Measurements from ENCODE around the gene SRSF4.

Gene SRSF4

DNA sequence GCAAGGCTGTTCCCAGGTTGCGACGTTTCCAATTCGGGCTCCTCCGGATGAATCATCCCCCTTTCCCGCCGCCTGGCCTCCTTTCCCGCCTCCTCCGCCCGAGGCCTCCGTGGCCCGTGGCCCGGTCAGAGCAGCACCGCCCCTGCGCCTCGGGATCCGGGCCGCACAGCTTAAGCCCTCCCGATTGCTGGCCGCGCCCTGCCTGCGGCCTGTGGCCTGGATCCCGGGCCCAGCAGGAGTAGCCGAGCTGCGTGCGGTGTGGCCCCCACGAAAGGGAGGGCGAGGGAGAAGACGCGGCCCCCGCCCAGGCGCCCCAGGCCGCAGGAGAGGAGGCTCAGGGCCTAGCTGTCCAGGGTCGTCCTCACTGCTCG lies 59.0 kb downstream of the SRSF4 start:
- Histone ChIP-seq H3K36me3 (ENCODE audit: insufficient read depth, low read length) (peaks cover 13% of the 10 kb centered on the region), H3K9ac (ENCODE audit: insufficient read length) (no peak overlapping the region), H3K27ac (no peak overlapping the region), H3K4me3 (no peak overlapping the region), H3K9me3 (ENCODE audit: low read depth, low read length) (no peaks in the 10 kb centered on the region)
- DNase-seq (ENCODE audit: low read depth, low spot score), result no peak
- TF ChIP-seq EZH2 (IDR thresholded peaks at IDR 0.05), result no peak
- TF ChIP-seq POLR2AphosphoS5 (IDR thresholded peaks at IDR 0.05; ENCODE audit: borderline replicate concordance, low read depth, low read length), result no peak
- no peak for TF ChIP-seq FOXP2 (optimal IDR thresholded peaks at IDR 0.05; ENCODE audit: control extremely low read depth, extremely low read length, insufficient read depth)

DNA sequence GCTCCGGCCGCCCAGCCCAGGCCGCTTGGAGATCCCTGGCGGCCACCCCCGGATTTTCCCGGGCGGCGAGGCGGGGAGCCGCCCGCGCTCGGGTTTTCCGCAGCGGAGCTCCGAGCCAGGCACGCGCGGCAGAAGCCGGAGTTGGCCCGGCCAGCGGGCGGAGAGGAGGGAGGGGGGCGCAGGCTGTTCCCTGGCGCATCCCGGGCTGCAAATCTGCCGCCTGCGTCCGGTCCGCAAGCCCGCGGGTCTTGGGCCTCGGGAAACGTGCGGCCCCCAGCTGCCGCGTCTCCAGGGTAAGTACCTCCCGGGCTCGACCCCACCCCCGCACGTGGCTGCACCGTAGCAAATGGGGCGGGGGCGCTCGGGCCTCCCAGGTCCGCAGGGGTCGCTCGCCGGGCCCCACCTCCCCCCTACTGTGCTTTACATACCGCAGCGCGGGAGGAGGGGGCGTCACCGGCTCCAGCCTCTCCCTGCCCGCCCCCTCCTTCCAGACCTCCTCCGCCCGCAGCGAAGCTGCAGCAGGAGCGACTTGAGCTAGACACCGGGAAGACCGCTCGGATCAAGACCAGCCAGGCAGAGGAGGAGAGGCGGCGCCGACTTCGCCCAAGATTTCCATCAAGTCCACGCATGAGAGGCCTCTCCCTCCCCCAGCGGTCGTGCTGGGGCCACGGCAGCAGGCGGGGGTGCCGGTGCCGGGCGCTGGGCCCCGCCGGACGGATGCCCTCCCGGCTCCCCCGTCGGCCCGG lies 59.6 kb downstream of the SRSF4 start:
- Histone ChIP-seq H3K9ac (ENCODE audit: insufficient read length) (no peak overlapping the region), H3K4me3 (no peak overlapping the region), H3K36me3 (ENCODE audit: insufficient read depth, low read length) (peaks cover 18% of the 10 kb centered on the region), H3K9me3 (ENCODE audit: low read depth, low read length) (no peaks in the 10 kb centered on the region), H3K27ac (no peak overlapping the region)
- TF ChIP-seq EZH2 (IDR thresholded peaks at IDR 0.05) (no peak), POLR2AphosphoS5 (IDR thresholded peaks at IDR 0.05; ENCODE audit: borderline replicate concordance, low read depth, low read length) (no peak), FOXP2 (optimal IDR thresholded peaks at IDR 0.05; ENCODE audit: control extremely low read depth, extremely low read length, insufficient read depth) (no peak)
- no peak for DNase-seq (ENCODE audit: low read depth, low spot score)

DNA sequence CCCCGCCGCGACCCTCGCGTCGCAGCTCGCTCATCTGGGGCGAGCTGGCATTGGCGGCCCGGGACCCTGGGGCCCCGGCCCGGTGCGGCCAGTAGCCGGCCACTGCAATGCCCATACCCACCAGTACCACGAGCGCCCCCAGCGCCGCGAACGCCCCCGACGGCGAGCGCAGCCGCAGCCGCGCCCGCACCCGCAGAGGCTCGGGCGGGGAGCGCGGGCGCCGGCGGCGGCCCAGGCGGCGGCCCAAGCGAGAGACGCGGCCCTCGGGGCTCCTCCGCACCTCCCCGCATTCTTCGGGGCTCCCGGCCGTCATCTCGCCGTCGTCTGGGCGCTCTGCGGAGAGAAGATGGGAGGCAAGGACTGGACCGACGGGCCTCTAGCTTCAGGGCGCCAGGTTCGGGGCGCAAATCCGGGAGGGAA lies 60.2 kb downstream of the SRSF4 start:
- H3K27ac ChIP-seq, result no peak overlapping the region

DNA sequence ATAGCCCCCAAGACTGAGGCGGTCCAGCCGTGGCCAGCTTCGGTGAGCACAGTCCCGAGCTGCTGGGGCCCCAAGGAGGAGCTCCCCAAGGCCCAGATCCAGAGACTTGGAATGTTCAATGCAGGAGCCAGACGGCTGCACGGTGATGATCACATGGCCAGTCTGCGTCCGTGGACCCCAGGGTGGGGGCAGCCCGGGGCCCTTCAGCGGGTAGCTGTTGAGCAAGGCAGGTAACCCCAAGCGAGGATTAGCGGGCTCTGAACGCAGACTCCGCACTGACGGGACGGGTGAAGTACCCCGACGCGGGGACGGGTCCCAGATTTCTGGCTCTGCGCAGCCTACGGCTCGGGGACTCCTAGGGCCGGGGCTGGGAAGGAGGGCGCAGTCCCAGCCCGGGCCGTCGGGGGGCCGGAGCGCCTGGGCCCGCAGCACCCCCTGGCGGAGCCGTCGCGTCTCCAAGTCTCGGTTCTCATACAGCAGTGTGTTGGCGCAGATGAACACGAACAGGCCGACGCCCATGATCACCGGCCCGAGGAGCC lies 60.7 kb downstream of the SRSF4 start:
- Histone ChIP-seq H3K9ac (ENCODE audit: insufficient read length) (no peak overlapping the region), H3K4me3 (no peak overlapping the region)
- no peak for DNase-seq (ENCODE audit: low read depth, low spot score)

More for the DNA sequence above, 60.2 kb downstream of the SRSF4 start:
- TF ChIP-seq FOXP2 (optimal IDR thresholded peaks at IDR 0.05; ENCODE audit: control extremely low read depth, extremely low read length, insufficient read depth), result no peak
- no peak for TF ChIP-seq POLR2AphosphoS5 (IDR thresholded peaks at IDR 0.05; ENCODE audit: borderline replicate concordance, low read depth, low read length)
- no peak for TF ChIP-seq EZH2 (IDR thresholded peaks at IDR 0.05)
- no peak for DNase-seq (ENCODE audit: low read depth, low spot score)
- no peak overlapping the region for H3K4me3 ChIP-seq
- no peaks in the 10 kb centered on the region for H3K9me3 ChIP-seq (ENCODE audit: low read depth, low read length)
- no peak overlapping the region for H3K9ac ChIP-seq (ENCODE audit: insufficient read length)
- H3K36me3 ChIP-seq (ENCODE audit: insufficient read depth, low read length), result peaks cover 24% of the 10 kb centered on the region

DNA sequence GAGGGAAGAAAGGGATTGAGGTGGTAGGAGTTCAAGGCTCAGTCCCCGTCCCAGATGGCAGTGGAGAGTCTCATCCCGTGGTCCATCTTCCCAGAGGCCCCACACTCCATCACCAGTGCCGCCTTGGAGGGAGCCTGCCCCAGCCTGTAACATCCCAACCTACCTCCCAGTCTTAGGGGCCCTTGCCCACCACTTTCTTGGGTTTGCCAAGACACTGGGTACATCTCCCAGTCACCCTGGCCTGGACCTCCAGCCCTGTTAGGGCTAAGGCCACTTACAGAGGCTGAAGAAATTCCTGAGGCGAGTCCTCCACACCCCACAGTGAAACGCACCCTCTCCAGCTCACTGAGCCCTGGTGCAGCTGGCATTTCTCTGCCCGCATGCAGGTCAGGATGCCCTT lies 61.3 kb downstream of the SRSF4 start:
- Histone ChIP-seq H3K4me3 (no peak overlapping the region), H3K9me3 (ENCODE audit: low read depth, low read length) (no peaks in the 10 kb centered on the region), H3K27ac (peak overlapping the region; percentile 87)

More for the DNA sequence above, 60.7 kb downstream of the SRSF4 start:
- H3K9me3 ChIP-seq (ENCODE audit: low read depth, low read length), result no peaks in the 10 kb centered on the region
- TF ChIP-seq POLR2AphosphoS5 (IDR thresholded peaks at IDR 0.05; ENCODE audit: borderline replicate concordance, low read depth, low read length) (0 out of 2 replicates have a peak, but pooled peaks have one; percentile 19), FOXP2 (optimal IDR thresholded peaks at IDR 0.05; ENCODE audit: control extremely low read depth, extremely low read length, insufficient read depth) (no peak), EZH2 (IDR thresholded peaks at IDR 0.05) (no peak)
- H3K36me3 ChIP-seq (ENCODE audit: insufficient read depth, low read length), result peaks cover 27% of the 10 kb centered on the region
- no peak overlapping the region for H3K27ac ChIP-seq

DNA sequence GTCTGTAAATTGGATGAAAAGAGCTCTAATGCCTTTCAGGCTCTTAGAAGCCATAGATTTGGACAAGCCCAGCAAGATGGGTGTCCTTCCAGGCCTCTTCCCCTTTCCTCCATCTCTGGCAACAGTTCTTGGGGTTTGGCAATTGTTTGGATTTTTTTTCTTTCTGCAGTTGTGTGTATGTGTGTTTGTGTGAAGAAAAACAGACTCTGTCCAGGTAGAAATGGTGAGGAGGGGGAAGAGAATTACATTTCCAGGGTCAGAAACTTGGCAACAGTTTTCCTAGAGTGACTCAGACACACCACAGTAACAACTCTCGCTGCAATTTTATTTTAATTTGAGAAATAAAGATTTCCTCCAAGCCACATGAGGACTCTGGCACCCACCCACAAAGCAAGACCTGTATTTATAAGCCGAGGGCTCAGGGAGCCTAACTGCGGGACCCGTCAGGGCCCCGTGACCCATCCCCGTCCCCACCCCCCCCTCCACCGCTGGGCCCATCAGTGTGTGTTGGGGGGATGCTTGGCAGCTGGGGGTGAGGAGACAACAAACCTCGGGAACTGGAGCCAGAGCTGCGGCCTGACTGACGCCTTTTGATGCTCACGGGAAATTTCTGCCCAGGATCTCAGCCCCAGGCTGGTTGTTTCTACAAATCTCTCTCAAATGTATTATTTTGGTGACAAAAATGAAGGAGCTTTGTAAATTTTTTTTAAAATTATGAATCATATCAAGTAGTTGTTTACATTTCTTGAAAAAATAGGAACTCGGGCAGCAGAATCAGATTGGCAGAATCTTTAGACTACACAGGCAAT lies 62.4 kb downstream of the SRSF4 start:
- no peak for DNase-seq (ENCODE audit: low read depth, low spot score)

More for the DNA sequence above, 61.3 kb downstream of the SRSF4 start:
- TF ChIP-seq EZH2 (IDR thresholded peaks at IDR 0.05) (no peak), FOXP2 (optimal IDR thresholded peaks at IDR 0.05; ENCODE audit: control extremely low read depth, extremely low read length, insufficient read depth) (no peak), POLR2AphosphoS5 (IDR thresholded peaks at IDR 0.05; ENCODE audit: borderline replicate concordance, low read depth, low read length) (no peak)
- no peak for DNase-seq (ENCODE audit: low read depth, low spot score)
- Histone ChIP-seq H3K9ac (ENCODE audit: insufficient read length) (no peak overlapping the region), H3K36me3 (ENCODE audit: insufficient read depth, low read length) (peaks cover 32% of the 10 kb centered on the region)

DNA sequence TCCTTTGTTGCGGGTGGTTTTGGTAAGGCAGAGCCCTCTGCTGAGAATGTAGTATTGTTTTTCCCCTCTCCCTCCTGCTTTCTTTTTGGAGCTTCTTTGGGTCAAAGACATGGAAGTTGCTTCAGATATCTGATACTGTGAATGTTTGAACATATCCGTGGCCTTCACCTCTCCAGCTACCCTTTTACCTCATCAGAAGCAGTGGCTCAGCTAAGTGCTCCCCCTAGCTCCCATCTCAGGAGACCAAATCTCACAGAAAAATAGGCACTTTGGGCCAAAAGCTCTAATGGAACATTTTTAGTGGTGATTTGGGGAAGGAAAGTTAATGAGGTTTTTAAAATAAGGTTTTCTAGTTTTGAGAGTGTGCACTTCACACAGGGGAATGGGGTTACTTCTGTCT lies 64.3 kb downstream of the SRSF4 start:
- TF ChIP-seq FOXP2 (optimal IDR thresholded peaks at IDR 0.05; ENCODE audit: control extremely low read depth, extremely low read length, insufficient read depth), result no peak
- TF ChIP-seq POLR2AphosphoS5 (IDR thresholded peaks at IDR 0.05; ENCODE audit: borderline replicate concordance, low read depth, low read length), result no peak
- no peak for TF ChIP-seq EZH2 (IDR thresholded peaks at IDR 0.05)
- no peak for DNase-seq (ENCODE audit: low read depth, low spot score)
- Histone ChIP-seq H3K36me3 (ENCODE audit: insufficient read depth, low read length) (peaks cover 59% of the 10 kb centered on the region), H3K9ac (ENCODE audit: insufficient read length) (no peak overlapping the region), H3K9me3 (ENCODE audit: low read depth, low read length) (no peaks in the 10 kb centered on the region), H3K27ac (peak overlapping the region; percentile 53; the same call in 1 of the 2 replicates), H3K4me3 (no peak overlapping the region)

More for the DNA sequence above, 62.4 kb downstream of the SRSF4 start:
- no peak overlapping the region for H3K9ac ChIP-seq (ENCODE audit: insufficient read length)
- no peak overlapping the region for H3K4me3 ChIP-seq
- H3K9me3 ChIP-seq (ENCODE audit: low read depth, low read length), result no peaks in the 10 kb centered on the region
- H3K27ac ChIP-seq, result peak overlapping the region; percentile 87
- no peak for TF ChIP-seq FOXP2 (optimal IDR thresholded peaks at IDR 0.05; ENCODE audit: control extremely low read depth, extremely low read length, insufficient read depth)
- TF ChIP-seq EZH2 (IDR thresholded peaks at IDR 0.05), result no peak
- no peak for TF ChIP-seq POLR2AphosphoS5 (IDR thresholded peaks at IDR 0.05; ENCODE audit: borderline replicate concordance, low read depth, low read length)
- peaks cover 40% of the 10 kb centered on the region for H3K36me3 ChIP-seq (ENCODE audit: insufficient read depth, low read length)

DNA sequence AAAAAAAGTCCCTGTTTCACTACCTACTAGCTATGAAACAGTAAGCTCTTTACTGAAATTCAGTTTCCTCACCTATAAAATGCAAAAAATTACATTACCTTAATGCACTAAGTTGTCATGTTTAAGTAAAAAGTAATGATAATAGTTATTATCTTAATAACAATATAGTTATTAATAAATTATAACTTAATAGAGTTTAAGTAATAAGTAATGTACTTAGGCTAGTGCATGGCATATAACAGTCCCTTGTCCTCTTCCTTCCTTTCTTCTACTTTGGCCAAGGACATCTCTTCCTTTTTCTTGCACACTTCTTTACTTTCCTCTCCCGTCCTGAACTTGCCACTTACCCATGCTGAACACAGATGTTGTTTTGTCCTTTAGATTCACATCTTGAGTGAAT lies 67.0 kb downstream of the SRSF4 start:
- no peak for DNase-seq (ENCODE audit: low read depth, low spot score)
- Histone ChIP-seq H3K9ac (ENCODE audit: insufficient read length) (no peak overlapping the region), H3K9me3 (ENCODE audit: low read depth, low read length) (no peaks in the 10 kb centered on the region), H3K4me3 (no peak overlapping the region), H3K27ac (no peak overlapping the region), H3K36me3 (ENCODE audit: insufficient read depth, low read length) (peaks cover 82% of the 10 kb centered on the region)
- no peak for TF ChIP-seq EZH2 (IDR thresholded peaks at IDR 0.05)

Measured in SK-N-MC (cell line).